Measurements from ENCODE around the gene TENM3. TPM values are rescaled to one million over a fixed set of nuclear protein-coding genes. Genes with fewer than 3 reads are reported as not detected.
A peak's percentile ranks its signal among the peaks of the same experiment; 100 is the strongest.

Gene TENM3
- total RNA-seq, 4 donors from 2014 or later: 0.18 to 9.4 (median 1.5) TPM

DNA sequence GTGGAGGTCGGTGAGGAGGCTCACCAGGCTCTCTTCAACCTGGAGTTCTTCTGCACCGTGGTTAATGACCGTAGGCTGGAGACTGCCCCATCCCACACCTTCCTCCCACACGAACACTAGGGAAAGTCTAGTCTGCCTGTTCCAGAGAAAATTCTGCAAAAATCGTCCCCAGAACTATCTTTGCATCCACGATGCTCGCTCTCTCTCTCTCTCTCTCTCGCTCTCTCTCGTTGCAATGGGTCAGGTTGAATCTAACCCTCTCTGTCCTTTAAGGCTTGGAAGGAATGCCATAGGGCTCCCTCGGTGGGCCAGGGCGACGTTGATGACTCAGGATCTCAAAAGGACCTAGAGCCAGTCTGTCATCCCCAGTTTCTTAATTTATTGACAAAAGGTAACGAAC lies 562.5 kb downstream of the TENM3 start:
- Histone ChIP-seq H3K27me3 (no peaks in the 10 kb centered on the region), H3K4me1 (no peaks in the 10 kb centered on the region), H3K9me3 (peaks cover 0 to 11% (median 0%) of the 10 kb centered on the region in 4 donors), H3K27ac (no peak overlapping the region), H3K4me3 (no peak overlapping the region), H3K36me3 (no peaks in the 10 kb centered on the region)
- DNase-seq: no peak
- TF ChIP-seq, protein P1, sequence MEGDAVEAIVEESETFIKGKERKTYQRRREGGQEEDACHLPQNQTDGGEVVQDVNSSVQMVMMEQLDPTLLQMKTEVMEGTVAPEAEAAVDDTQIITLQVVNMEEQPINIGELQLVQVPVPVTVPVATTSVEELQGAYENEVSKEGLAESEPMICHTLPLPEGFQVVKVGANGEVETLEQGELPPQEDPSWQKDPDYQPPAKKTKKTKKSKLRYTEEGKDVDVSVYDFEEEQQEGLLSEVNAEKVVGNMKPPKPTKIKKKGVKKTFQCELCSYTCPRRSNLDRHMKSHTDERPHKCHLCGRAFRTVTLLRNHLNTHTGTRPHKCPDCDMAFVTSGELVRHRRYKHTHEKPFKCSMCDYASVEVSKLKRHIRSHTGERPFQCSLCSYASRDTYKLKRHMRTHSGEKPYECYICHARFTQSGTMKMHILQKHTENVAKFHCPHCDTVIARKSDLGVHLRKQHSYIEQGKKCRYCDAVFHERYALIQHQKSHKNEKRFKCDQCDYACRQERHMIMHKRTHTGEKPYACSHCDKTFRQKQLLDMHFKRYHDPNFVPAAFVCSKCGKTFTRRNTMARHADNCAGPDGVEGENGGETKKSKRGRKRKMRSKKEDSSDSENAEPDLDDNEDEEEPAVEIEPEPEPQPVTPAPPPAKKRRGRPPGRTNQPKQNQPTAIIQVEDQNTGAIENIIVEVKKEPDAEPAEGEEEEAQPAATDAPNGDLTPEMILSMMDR (IDR thresholded peaks at IDR 0.05): no peak
- no peak for TF ChIP-seq POLR2A (IDR thresholded peaks at IDR 0.05)

DNA sequence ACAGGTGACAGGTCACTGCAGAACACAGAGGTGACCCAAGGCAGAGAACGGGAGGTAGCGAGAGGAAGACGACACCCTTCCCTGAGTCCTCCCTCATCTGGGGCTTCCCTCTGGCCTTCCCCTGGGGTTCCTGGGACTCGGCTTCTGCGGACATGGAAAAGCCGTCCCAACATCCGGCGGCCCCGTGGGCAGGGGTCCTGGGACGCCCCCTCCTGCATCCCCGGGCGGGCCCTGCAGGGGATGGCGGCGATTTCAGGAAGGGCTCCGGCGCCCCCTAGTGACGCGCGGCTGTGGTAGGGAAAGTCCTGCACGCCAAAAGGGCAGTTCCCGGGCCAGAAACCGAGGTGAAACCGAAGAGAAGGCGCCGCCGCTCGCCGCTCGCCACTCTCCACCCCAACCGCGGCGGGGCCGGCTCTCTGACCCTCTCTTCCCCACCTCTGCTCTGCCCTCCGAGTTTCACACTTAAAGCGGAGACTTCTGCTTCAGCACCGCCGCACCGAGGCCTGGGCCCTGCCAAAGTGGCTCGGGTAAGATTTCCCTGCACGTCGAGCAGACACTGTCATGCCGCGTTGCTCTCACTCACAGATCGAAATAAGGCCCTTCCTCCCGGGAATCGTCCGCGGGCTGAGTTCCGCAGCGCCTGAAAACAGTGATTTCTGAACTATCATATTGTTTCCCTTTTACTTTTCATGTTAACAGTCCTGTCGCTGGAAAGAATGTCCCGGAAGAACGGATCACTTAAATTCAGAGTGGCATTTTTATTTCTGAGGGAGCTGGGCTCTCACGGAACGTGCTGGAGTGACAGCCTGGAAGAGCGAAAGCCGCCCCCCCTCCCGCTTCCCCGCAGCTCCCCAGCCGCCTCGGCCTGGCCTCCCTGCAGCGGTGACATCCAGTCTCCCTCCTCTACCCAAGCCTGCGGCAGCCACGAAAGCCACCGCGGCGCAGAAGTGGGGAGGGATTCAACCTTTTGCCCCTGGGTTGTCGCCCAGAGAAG lies 563.4 kb downstream of the TENM3 start:
- no peaks in the 10 kb centered on the region for H3K27me3 ChIP-seq
- peak overlapping the region; percentile 23 to 55 (median 40) for H3K4me3 ChIP-seq
- DNase-seq: peak; percentile 28 to 85 (median 77)
- no peak overlapping the region for H3K27ac ChIP-seq
- H3K4me1 ChIP-seq: no peaks in the 10 kb centered on the region
- H3K9me3 ChIP-seq: peaks cover 0 to 11% (median 0%) of the 10 kb centered on the region in 4 donors
- H3K36me3 ChIP-seq: no peaks in the 10 kb centered on the region
- no peak for TF ChIP-seq POLR2A (IDR thresholded peaks at IDR 0.05)
- TF ChIP-seq, protein P1 (IDR thresholded peaks at IDR 0.05): peak in 5 of 6 experiments; percentile 16 to 79 (median 68)

DNA sequence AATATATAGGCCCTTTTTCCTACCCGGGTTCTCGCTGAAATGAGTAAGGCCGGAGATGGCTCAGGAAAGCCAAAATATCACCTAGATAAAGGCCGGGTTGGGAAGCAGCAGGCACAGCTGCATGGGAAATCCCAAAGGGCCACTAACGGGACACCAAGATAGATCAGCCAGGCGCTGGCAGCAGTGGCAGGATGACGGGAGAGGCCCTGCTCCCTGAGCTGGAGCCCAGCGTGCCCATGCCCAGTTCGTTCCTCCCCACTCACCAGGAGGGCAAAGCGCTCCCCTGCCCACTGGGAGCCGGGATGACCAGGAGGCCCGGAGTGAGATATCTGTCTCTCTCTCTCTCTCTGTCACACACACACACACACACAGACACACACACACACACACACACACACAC lies 564.1 kb downstream of the TENM3 start:
- H3K4me1 ChIP-seq: no peaks in the 10 kb centered on the region
- no peak for DNase-seq
- no peaks in the 10 kb centered on the region for H3K36me3 ChIP-seq
- H3K4me3 ChIP-seq: peak overlapping the region in 1 of 4 donors; percentile 52
- H3K27ac ChIP-seq: no peak overlapping the region
- H3K9me3 ChIP-seq: peaks cover 0 to 11% (median 0%) of the 10 kb centered on the region in 4 donors
- H3K27me3 ChIP-seq: no peaks in the 10 kb centered on the region
- TF ChIP-seq, protein P1 (IDR thresholded peaks at IDR 0.05): no peak
- no peak for TF ChIP-seq POLR2A (IDR thresholded peaks at IDR 0.05)

DNA sequence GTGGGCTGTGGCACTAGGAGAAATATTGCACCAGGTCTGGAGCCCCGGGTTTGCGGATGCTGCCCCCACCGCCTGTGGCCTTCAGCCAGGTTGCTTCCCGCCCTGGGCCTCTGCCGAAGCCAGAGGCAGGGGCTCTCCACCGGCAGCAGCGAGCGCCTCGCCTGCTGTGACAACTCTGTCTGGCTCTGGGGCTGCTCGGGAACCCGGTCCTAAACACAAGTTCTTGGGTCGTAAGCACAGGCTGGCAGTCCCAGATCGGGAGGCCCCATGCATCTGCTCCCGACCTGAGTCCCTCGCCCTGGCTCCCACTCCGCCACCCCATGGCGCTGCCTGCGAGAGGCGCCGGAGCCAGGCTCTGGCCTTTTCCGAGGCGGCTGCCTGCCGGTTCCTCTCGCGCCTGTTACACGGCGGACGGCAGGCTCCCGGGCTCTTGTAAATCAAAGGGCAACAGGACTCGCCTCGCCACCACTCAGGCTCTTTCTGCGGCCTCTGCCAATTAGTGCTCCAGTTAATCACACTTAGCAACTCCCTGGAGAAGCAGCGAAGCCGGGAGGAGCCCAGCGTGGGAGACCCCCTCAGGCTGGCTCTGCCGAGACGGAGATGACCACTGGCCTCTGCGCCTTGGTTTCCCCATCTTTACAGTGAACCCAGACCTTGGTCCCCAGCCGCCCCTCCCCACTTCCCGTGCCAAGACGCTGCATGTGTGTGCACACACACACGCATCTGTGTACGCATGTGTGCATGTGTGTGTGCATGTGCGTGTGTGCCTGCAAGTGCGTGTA lies 564.8 kb downstream of the TENM3 start:
- peaks cover 0 to 11% (median 0%) of the 10 kb centered on the region in 4 donors for H3K9me3 ChIP-seq
- no peak for TF ChIP-seq POLR2A (IDR thresholded peaks at IDR 0.05)
- TF ChIP-seq, protein P1 (IDR thresholded peaks at IDR 0.05): no peak
- no peaks in the 10 kb centered on the region for H3K36me3 ChIP-seq
- H3K27me3 ChIP-seq: no peaks in the 10 kb centered on the region
- no peaks in the 10 kb centered on the region for H3K4me1 ChIP-seq
- no peak for DNase-seq
- no peak overlapping the region for H3K4me3 ChIP-seq
- H3K27ac ChIP-seq: no peak overlapping the region

DNA sequence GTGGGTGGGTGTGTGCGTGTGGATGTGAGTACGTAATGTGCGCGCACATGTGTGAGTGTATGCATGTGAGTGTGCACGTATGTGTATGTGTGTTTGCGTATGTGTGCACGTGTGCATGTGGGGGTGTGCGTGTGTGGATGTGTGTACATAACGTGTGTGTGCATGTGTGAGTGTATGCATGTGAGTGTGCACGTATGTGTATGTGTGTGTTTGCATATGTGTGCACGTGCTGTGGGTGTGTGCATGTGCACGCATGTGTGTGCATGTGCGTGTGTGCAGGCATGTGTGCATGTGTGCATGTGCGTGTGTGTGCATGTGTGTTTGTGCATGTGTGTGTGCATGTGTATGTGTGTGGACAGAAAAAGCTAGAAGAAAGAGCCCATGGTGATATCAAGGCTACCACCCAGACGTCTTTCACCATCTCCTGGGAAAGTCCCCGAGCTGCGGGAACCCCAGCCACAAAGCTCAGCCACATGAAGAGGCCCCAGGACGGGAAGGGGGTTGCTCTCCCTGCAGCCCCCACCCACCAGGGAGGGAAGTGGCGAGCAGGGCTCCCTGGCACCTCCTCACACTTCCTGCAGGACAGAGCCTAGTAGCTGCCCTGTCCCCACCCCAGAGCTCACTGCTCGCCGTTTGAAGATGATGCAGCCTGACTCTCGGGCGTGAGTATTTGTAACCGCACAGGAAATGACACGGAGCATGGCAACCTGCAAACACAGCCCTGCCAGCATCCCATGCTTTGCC lies 565.6 kb downstream of the TENM3 start:
- TF ChIP-seq, protein P1 (IDR thresholded peaks at IDR 0.05): no peak
- no peak for TF ChIP-seq POLR2A (IDR thresholded peaks at IDR 0.05)
- Histone ChIP-seq H3K4me1 (no peaks in the 10 kb centered on the region), H3K27me3 (no peaks in the 10 kb centered on the region), H3K27ac (no peak overlapping the region), H3K9me3 (peaks cover 0 to 11% (median 0%) of the 10 kb centered on the region in 4 donors), H3K36me3 (no peaks in the 10 kb centered on the region), H3K4me3 (no peak overlapping the region)
- no peak for DNase-seq

Measured in Peyer's patch (tissue), 4 donors.